MM.1S (cell line): Measurements from ENCODE around the gene FNDC8.

Experiments used
- DNase-seq: peaks from one replicate; pipeline ENCODE4 v3.0.0-alpha.2; 2015
- H2AFZ ChIP-seq: fragments of 300-600 bp; sonication (generic); 2 replicates; pipeline ENCODE4 v1.6.0; 2016; ENCODE audit warnings: antibody characterized with exemption, low read length
- H3F3A ChIP-seq: fragments of 300-600 bp; sonication (generic); 2 replicates; pipeline ENCODE4 v1.6.1; 2016; ENCODE audit warnings: mild to moderate bottlenecking, antibody characterized with exemption, low read length, moderate library complexity, mixed read lengths; ENCODE audit not compliant: insufficient read depth
- H3K27ac ChIP-seq: fragments of 300-600 bp; sonication (generic); 2 replicates; pipeline ENCODE4 v1.5.1; 2016; ENCODE audit warnings: mild to moderate bottlenecking, low read length
- H3K27me3 ChIP-seq: fragments of 300-600 bp; sonication (generic); replicated peaks from 2 replicates; pipeline ENCODE4 v1.6.0; 2016; ENCODE audit warnings: low read length; ENCODE audit not compliant: insufficient read depth
- H3K36me3 ChIP-seq: fragments of 300-600 bp; sonication (generic); replicated peaks from 2 replicates; pipeline ENCODE4 v1.6.1; 2016; ENCODE audit warnings: mild to moderate bottlenecking, low read length, mixed read lengths; ENCODE audit not compliant: insufficient read depth
- H3K4me1 ChIP-seq: fragments of 300-600 bp; sonication (generic); 2 replicates; pipeline ENCODE4 v1.6.1; 2016; ENCODE audit warnings: low read length, mixed read lengths
- H3K4me2 ChIP-seq: fragments of 300-600 bp; sonication (generic); 2 replicates; pipeline ENCODE4 v1.6.0; 2016; ENCODE audit warnings: low read depth, low read length
- H3K4me3 ChIP-seq: fragments of 300-600 bp; sonication (generic); 2 replicates; pipeline ENCODE4 v1.5.1; 2016; ENCODE audit warnings: low read length, mixed read lengths
- H3K79me2 ChIP-seq: fragments of 300-600 bp; sonication (generic); 2 replicates; pipeline ENCODE4 v1.6.1; 2016; ENCODE audit warnings: mixed run types, low read length, mixed read lengths
- H3K9ac ChIP-seq: fragments of 300-600 bp; sonication (generic); 2 replicates; pipeline ENCODE4 v1.6.1; 2016; ENCODE audit warnings: low read length, mixed read lengths
- H3K9me2 ChIP-seq: fragments of 300-600 bp; sonication (generic); replicated peaks from 2 replicates; pipeline ENCODE4 v1.6.1; 2016; ENCODE audit warnings: mild to moderate bottlenecking, low read length, mixed read lengths; ENCODE audit not compliant: insufficient read depth
- H3K9me3 ChIP-seq: fragments of 300-600 bp; sonication (generic); replicated peaks from 2 replicates; pipeline ENCODE4 v1.6.1; 2016; ENCODE audit warnings: mild to moderate bottlenecking, low read length, mixed read lengths; ENCODE audit not compliant: insufficient read depth
- H4K20me1 ChIP-seq: fragments of 300-600 bp; sonication (generic); 2 replicates; pipeline ENCODE4 v1.6.1; 2016; ENCODE audit warnings: mild to moderate bottlenecking, low read length, moderate library complexity, mixed read lengths; ENCODE audit not compliant: insufficient read depth
- EZH2 ChIP-seq: fragments of 300-600 bp; sonication (generic); optimal IDR thresholded peaks from 2 replicates; pipeline ENCODE3; 2017; ENCODE audit warnings: low read depth, mild to moderate bottlenecking, antibody characterized with exemption, low read length, mixed read lengths
- EZH2phosphoT487 ChIP-seq: fragments of 300-600 bp; sonication (generic); IDR thresholded peaks from 2 replicates; pipeline ENCODE4 v1.6.1; 2018; ENCODE audit warnings: antibody characterized with exemption, low read length
- TF ChIP-seq, protein P1 (sequence below): fragments of 300-600 bp; sonication (generic); IDR thresholded peaks from 2 replicates; pipeline ENCODE4 v1.5.1; 2016; ENCODE audit warnings: antibody characterized with exemption, low read length, mixed read lengths

Gene FNDC8

DNA sequence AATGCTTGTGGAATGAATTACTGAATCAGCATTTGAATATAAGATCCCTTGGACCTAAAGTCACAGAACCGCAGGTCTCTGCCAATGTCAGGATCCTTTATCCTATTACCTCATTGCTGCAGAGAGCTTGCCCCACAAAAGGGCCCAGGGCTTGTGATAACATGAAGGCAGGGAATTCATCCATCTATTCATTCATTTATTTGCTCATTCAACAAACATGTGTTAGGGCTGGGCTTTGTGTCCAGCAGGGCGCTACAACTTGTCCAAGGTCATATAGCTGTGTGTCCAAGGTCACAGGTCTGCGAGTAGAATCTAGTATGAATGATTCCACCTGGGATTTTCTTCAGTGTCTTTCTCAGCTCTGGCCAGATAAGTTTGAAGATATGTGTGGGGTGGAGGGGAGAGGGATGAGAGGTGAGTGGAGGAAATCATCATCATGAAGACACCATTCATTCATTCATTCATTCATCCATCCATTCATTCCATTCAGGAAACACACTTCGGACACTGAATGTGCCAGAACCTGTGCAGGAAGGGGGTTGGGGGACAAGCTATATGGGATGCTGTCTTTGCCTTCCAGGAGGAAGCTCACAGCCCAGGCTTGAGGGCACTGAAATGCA is 24.9 kb downstream of the FNDC8 start:
- Histone ChIP-seq H3K79me2 (peaks cover 8% of the 10 kb centered on the region), H3K27ac (no peak overlapping the region), H3K4me2 (no peak overlapping the region), H3K9me3 (no peaks in the 10 kb centered on the region), H3K4me3 (no peak overlapping the region), H2AFZ (no peak overlapping the region), H3K4me1 (peaks cover 9% of the 10 kb centered on the region), H3F3A (no peaks in the 10 kb centered on the region), H3K9ac (no peak overlapping the region), H3K36me3 (no peaks in the 10 kb centered on the region), H3K9me2 (no peaks in the 10 kb centered on the region), H3K27me3 (no peaks in the 10 kb centered on the region), H4K20me1 (no peaks in the 10 kb centered on the region)
- no peak for DNase-seq
- TF ChIP-seq EZH2phosphoT487 (no peak), EZH2 (no peak)
- TF ChIP-seq, protein P1, sequence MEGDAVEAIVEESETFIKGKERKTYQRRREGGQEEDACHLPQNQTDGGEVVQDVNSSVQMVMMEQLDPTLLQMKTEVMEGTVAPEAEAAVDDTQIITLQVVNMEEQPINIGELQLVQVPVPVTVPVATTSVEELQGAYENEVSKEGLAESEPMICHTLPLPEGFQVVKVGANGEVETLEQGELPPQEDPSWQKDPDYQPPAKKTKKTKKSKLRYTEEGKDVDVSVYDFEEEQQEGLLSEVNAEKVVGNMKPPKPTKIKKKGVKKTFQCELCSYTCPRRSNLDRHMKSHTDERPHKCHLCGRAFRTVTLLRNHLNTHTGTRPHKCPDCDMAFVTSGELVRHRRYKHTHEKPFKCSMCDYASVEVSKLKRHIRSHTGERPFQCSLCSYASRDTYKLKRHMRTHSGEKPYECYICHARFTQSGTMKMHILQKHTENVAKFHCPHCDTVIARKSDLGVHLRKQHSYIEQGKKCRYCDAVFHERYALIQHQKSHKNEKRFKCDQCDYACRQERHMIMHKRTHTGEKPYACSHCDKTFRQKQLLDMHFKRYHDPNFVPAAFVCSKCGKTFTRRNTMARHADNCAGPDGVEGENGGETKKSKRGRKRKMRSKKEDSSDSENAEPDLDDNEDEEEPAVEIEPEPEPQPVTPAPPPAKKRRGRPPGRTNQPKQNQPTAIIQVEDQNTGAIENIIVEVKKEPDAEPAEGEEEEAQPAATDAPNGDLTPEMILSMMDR, result no peak

DNA sequence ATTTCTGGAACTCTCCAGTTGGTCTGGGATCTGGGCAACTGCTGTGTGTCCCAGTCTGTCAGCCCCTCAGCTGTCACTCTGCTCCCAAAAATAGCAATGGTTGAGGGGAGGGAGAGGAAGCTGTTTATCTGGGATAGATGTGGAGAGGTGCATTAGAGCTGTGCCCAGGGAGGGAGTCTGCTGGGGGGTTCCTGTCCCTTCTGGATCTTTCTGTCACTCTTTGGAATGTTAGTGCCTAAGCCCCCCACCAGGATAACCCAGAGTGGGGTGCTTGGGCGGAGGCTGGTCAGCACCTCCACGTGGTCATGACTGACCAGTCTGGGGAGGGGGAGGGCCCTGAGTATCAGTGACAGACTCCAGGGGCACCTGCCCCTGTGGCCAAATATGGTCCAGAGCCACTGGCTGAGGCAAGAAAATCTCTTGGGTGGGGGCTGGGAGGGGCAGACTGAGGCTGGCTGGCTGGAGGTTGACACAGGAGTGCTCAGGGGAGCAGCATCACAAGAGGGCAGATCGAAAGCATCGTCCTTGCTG is 26.0 kb downstream of the FNDC8 start, which contains the start of gene UNC45B:
Gene UNC45B (plus strand): TSS at position 443 of the 531 bp plus-strand sequence. CDS start 447 bp downstream, outside the sequence.
- Histone ChIP-seq H3K9me3 (no peaks in the 10 kb centered on the region), H3K4me3 (no peak within 1 kb of the TSS), H3K27ac (no peak within 1 kb of the TSS), H3K27me3 (no peaks in the 10 kb centered on the region), H3F3A (no peaks in the 10 kb centered on the region), H3K36me3 (no peaks in the 10 kb centered on the region), H3K4me2 (no peak within 1 kb of the TSS), H3K79me2 (no peaks in the 10 kb centered on the region), H3K9me2 (no peaks in the 10 kb centered on the region), H3K4me1 (peaks cover 9% of the 10 kb centered on the region), H4K20me1 (no peaks in the 10 kb centered on the region), H3K9ac (no peak within 1 kb of the TSS), H2AFZ (no peak within 1 kb of the TSS)
- TF ChIP-seq, protein P1, result no peak
- TF ChIP-seq EZH2phosphoT487 (no peak), EZH2 (no peak)
- no peak for DNase-seq

DNA sequence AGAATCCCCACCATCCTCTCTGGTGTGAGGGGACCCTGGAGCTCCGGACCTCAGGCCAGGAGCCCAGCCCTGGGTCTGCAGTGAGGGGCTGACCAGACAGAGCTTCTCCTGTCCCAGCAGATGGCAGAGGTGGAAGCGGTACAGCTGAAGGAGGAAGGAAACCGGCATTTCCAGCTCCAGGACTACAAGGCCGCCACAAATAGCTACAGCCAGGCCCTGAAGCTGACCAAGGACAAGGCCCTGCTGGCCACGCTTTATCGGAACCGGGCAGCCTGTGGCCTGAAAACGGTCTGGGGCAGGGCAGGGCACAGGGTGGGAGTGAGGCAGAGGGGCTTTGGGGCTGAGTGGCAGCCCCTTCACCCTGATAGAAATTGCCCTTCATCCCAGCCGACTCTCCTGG is 26.7 kb downstream of the FNDC8 start:
- Histone ChIP-seq H3K9ac (no peak overlapping the region), H3K9me2 (no peaks in the 10 kb centered on the region)
- TF ChIP-seq EZH2phosphoT487 (no peak), EZH2 (no peak)
- TF ChIP-seq, protein P1, result no peak

More for the DNA sequence above, 26.7 kb downstream of the FNDC8 start:
- no peaks in the 10 kb centered on the region for H3K27me3 ChIP-seq
- no peak for DNase-seq
- H3K36me3 ChIP-seq, result no peaks in the 10 kb centered on the region
- H3K4me2 ChIP-seq, result no peak overlapping the region
- H3K79me2 ChIP-seq, result no peaks in the 10 kb centered on the region
- H3K4me1 ChIP-seq, result peaks cover 9% of the 10 kb centered on the region
- H3K9me3 ChIP-seq, result no peaks in the 10 kb centered on the region
- H2AFZ ChIP-seq, result no peak overlapping the region
- H3K27ac ChIP-seq, result no peak overlapping the region
- no peaks in the 10 kb centered on the region for H4K20me1 ChIP-seq
- H3K4me3 ChIP-seq, result no peak overlapping the region
- no peaks in the 10 kb centered on the region for H3F3A ChIP-seq
